Measurements from ENCODE around the gene KIRREL3.

The KIRREL3 gene

DNA sequence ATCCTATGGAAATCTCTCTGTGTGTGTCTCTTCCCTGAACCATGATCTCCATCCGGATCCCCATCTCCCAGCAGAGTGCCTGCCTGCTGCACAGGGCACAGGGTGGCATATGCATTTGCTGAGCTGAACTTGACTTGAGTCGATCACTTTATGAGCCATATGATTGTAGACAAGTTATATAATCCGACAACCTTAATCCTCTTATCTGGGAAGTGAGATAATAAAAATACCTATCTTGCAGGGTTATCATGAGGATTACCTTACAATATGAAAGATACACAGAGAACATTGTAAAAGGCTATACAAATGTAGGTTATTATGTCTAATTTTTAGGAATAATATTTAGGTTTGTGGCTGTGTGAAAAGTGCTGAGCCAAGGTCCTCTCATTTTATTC lies 520.6 kb downstream of the KIRREL3 start:
- H3K36me3 ChIP-seq (ENCODE audit: insufficient read depth, low read length): no peaks in the 10 kb centered on the region
- peak overlapping the region; percentile 73 for H3K9ac ChIP-seq (ENCODE audit: insufficient read length)
- no peak for DNase-seq (ENCODE audit: low read depth, low spot score)
- TF ChIP-seq EZH2 (IDR thresholded peaks at IDR 0.05): no peak
- no peak for TF ChIP-seq POLR2AphosphoS5 (IDR thresholded peaks at IDR 0.05; ENCODE audit: borderline replicate concordance, low read depth, low read length)
- no peak for TF ChIP-seq FOXP2 (optimal IDR thresholded peaks at IDR 0.05; ENCODE audit: control extremely low read depth, extremely low read length, insufficient read depth)
- H3K27ac ChIP-seq: no peak overlapping the region
- no peak overlapping the region for H3K4me3 ChIP-seq
- no peaks in the 10 kb centered on the region for H3K9me3 ChIP-seq (ENCODE audit: low read depth, low read length)

DNA sequence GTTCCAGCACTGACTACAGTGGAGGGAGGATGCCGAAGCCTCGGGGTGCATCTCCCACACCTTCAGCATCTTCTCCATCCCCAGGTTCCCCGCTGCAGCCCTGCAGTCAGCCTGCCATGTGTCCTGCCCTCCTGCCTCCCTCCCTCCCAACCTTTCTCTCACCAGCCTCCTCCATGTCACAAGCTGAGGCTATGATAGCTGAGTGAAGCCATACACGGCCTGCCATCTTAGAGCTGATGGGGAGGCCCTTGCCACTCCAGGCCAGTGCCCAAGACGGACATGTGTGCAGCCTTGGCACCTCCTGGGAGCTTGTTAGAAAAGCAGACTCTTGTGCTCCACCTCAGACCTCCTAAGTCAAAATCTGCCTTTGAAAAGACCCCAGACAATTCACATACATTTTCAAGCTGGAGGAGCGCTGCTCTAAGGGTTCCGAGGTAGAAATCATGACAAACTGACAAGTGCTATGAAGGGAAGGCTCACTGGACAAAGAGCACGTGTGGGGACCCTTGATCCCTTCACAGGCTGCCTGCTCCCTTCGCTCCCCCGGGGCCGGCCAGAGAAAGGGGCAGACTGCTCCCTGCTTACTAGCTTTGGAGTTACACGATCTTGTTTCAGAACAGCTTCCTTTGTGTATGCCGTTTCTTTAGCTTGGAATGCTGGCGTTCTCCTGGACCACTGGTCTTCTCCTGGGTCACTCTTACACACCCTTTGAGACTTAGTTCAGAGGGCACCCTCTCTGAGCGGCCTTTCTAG lies 521.2 kb downstream of the KIRREL3 start:
- H3K27ac ChIP-seq: no peak overlapping the region
- H3K9me3 ChIP-seq (ENCODE audit: low read depth, low read length): no peaks in the 10 kb centered on the region
- DNase-seq (ENCODE audit: low read depth, low spot score): no peak
- H3K9ac ChIP-seq (ENCODE audit: insufficient read length): no peak overlapping the region
- no peaks in the 10 kb centered on the region for H3K36me3 ChIP-seq (ENCODE audit: insufficient read depth, low read length)
- H3K4me3 ChIP-seq: no peak overlapping the region
- TF ChIP-seq POLR2AphosphoS5 (IDR thresholded peaks at IDR 0.05; ENCODE audit: borderline replicate concordance, low read depth, low read length): no peak
- TF ChIP-seq FOXP2 (optimal IDR thresholded peaks at IDR 0.05; ENCODE audit: control extremely low read depth, extremely low read length, insufficient read depth): no peak
- TF ChIP-seq EZH2 (IDR thresholded peaks at IDR 0.05): no peak

DNA sequence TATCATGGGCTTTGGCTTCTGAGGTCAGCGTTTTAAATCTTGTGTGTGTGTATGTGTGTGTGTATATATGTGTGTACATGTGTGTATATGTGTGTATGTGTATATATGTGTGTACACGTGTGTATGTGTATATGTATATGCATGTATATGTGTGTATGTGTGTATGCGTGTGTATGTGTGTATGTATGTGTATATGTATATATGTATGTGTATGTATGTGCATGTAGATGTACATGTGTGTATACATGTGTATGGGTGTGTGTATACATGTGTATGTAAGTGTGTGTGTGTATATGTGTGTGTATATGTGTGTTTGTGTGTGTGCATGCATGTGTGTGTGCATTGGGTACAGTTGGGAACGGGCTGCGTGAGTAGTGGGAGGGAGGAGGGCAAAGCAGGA lies 522.1 kb downstream of the KIRREL3 start:
- Histone ChIP-seq H3K36me3 (ENCODE audit: insufficient read depth, low read length) (no peaks in the 10 kb centered on the region), H3K9me3 (ENCODE audit: low read depth, low read length) (no peaks in the 10 kb centered on the region), H3K27ac (no peak overlapping the region), H3K4me3 (no peak overlapping the region), H3K9ac (ENCODE audit: insufficient read length) (no peak overlapping the region)
- TF ChIP-seq FOXP2 (optimal IDR thresholded peaks at IDR 0.05; ENCODE audit: control extremely low read depth, extremely low read length, insufficient read depth): no peak
- no peak for TF ChIP-seq POLR2AphosphoS5 (IDR thresholded peaks at IDR 0.05; ENCODE audit: borderline replicate concordance, low read depth, low read length)
- no peak for TF ChIP-seq EZH2 (IDR thresholded peaks at IDR 0.05)
- DNase-seq (ENCODE audit: low read depth, low spot score): no peak

DNA sequence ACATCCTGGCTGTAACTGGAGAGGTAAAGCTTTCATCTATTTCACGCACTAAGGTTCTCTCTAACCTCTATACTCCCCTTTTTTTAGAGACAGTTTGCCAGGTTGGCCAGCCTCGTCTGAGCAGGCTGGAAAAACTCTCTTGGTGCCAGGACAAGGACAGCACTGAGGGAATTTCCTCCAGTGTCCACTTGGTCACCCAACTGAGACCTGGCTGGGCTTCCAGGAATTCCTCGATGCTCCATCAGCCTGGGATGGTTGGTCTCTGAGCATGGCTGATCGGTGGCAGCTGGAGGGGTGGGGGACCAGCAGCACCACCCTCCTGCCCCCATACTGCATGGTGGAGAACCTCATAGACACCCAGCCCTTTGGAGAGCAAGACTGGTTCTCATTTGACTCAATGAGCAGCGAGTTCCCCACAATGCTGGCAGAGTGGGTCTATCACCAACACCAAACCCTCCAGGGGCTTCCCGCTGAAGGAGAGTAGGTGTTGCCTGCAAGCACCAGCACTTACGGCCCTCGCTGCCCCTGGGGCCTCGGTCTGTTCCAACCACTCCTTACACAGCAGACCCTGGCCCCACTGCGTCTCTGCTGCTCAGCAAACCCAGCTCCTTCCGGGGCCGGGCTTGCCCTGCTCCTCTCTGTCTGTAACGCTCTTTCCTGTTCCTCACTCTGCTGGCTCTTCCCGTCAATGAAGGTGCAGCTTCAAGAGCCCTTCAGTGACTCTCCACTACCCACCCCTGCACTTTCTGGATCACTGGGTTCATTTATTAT lies 522.9 kb downstream of the KIRREL3 start:
- Histone ChIP-seq H3K9ac (ENCODE audit: insufficient read length) (no peak overlapping the region), H3K9me3 (ENCODE audit: low read depth, low read length) (no peaks in the 10 kb centered on the region), H3K4me3 (no peak overlapping the region), H3K27ac (0 out of 2 replicates have a peak overlapping the region, but pooled peaks have one; percentile 35), H3K36me3 (ENCODE audit: insufficient read depth, low read length) (no peaks in the 10 kb centered on the region)
- DNase-seq (ENCODE audit: low read depth, low spot score): no peak
- TF ChIP-seq POLR2AphosphoS5 (IDR thresholded peaks at IDR 0.05; ENCODE audit: borderline replicate concordance, low read depth, low read length) (no peak), EZH2 (IDR thresholded peaks at IDR 0.05) (no peak), FOXP2 (optimal IDR thresholded peaks at IDR 0.05; ENCODE audit: control extremely low read depth, extremely low read length, insufficient read depth) (no peak)

DNA sequence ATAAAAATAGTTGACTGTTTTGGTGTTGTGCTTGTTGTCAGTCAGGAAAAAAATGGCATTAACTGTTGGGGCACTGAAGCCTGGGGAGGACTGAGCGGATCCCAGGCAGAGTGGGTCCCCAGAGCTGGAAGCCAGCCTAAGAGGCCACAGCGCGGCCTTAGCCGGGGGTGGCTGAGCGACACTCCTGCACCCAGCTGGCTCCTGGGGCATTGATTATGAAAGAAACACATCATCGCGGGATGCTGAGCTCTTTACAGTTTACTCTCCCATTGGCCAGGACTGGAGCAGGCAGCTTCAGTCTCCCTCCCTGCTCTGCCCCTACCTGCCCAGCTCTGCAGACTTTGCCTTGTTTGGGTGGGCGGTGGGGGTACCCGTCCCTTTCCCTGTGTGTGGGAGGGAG lies 523.6 kb downstream of the KIRREL3 start:
- no peak for TF ChIP-seq EZH2 (IDR thresholded peaks at IDR 0.05)
- TF ChIP-seq FOXP2 (optimal IDR thresholded peaks at IDR 0.05; ENCODE audit: control extremely low read depth, extremely low read length, insufficient read depth): no peak
- no peak for TF ChIP-seq POLR2AphosphoS5 (IDR thresholded peaks at IDR 0.05; ENCODE audit: borderline replicate concordance, low read depth, low read length)
- Histone ChIP-seq H3K36me3 (ENCODE audit: insufficient read depth, low read length) (no peaks in the 10 kb centered on the region), H3K9ac (ENCODE audit: insufficient read length) (no peak overlapping the region), H3K27ac (no peak overlapping the region), H3K9me3 (ENCODE audit: low read depth, low read length) (no peaks in the 10 kb centered on the region), H3K4me3 (no peak overlapping the region)
- no peak for DNase-seq (ENCODE audit: low read depth, low spot score)

DNA sequence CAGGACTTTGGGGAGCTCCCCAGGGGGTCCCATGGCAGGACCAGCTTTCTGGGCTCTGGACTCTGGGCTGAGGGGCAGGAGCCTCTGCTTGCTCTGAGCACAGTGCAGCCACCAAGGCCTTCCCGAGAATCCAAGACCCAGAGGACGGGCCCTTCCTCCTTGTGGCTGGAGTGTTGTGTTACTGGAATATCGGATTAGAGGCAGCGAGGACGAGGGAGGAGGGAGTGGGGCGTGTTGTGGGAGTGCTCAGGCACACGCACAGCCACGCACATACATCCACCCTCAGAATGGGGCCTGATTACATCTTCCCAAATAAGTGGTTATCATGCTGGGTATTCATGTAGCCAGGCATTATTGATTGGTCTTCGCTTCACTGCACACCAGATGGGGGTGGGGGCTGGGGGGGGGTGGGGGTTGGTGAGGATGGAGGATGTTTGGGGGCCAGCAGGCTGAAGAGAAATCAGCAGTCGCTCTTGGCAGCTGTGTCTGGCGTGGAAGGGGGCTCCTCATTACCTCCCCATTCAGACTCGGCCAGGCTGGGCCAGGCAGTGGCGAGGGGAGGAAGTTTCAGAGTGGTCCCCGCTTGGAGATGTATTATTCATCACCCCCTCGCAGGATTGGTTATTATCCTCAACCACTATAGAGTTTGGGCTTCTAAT lies 524.2 kb downstream of the KIRREL3 start:
- Histone ChIP-seq H3K4me3 (no peak overlapping the region), H3K9ac (ENCODE audit: insufficient read length) (no peak overlapping the region), H3K36me3 (ENCODE audit: insufficient read depth, low read length) (no peaks in the 10 kb centered on the region), H3K9me3 (ENCODE audit: low read depth, low read length) (no peaks in the 10 kb centered on the region), H3K27ac (no peak overlapping the region)
- no peak for DNase-seq (ENCODE audit: low read depth, low spot score)
- no peak for TF ChIP-seq POLR2AphosphoS5 (IDR thresholded peaks at IDR 0.05; ENCODE audit: borderline replicate concordance, low read depth, low read length)
- no peak for TF ChIP-seq FOXP2 (optimal IDR thresholded peaks at IDR 0.05; ENCODE audit: control extremely low read depth, extremely low read length, insufficient read depth)
- TF ChIP-seq EZH2 (IDR thresholded peaks at IDR 0.05): no peak

DNA sequence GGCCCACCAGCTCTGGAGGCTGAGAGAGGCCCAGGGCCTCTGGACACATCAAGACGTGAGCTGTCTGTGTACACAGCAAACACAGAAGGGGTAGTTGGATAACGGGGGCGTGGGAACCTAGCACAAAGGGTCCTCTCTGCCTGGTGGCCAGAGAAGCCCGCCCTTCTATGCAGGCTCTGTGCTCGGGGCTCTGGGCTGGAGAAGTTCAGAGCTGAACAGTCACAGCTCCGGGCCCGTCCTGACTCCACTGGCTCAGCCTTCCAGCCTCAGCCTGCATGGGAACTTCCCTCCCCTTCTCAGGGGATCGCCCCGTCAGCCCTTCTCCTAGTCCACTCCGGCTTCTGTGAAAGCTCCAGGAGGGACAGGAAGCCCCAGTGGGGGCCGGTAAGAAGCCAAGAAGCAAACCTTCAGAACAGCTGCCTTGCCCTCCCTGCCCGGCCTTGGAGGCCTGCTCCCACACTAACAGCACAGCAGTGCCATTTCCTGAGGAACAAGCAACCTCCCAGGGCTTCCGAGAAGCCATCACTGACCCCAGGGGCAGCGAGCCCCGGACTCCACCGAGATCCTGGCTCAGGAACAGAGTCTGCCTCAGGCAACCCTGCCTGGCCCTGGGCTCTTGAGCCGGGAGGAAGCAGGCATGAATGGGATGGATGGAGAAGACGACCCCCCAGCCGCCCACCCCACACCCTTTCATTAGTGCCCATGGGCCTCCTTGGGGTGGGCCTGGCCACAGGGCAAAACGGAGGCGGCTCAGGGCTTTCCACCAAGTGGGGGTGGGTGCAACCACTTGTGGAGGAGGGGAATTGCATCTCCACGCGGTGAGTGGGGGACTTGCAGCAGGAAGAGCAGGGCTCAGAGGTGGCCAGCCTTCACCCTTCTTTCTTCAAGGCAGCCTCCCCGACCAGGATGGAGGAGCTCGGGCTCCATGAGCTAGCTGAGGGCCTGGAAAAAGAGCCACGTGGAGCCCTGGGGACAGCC lies 525.3 kb downstream of the KIRREL3 start:
- no peaks in the 10 kb centered on the region for H3K9me3 ChIP-seq (ENCODE audit: low read depth, low read length)
- no peak overlapping the region for H3K27ac ChIP-seq
- DNase-seq (ENCODE audit: low read depth, low spot score): no peak
- no peak overlapping the region for H3K4me3 ChIP-seq
- no peaks in the 10 kb centered on the region for H3K36me3 ChIP-seq (ENCODE audit: insufficient read depth, low read length)
- peak overlapping the region; percentile 38 for H3K9ac ChIP-seq (ENCODE audit: insufficient read length)
- TF ChIP-seq POLR2AphosphoS5 (IDR thresholded peaks at IDR 0.05; ENCODE audit: borderline replicate concordance, low read depth, low read length): no peak
- TF ChIP-seq FOXP2 (optimal IDR thresholded peaks at IDR 0.05; ENCODE audit: control extremely low read depth, extremely low read length, insufficient read depth): no peak
- TF ChIP-seq EZH2 (IDR thresholded peaks at IDR 0.05): no peak

Measured in SK-N-MC (cell line).